ENCODE results near the gene WFDC13. TPM values are rescaled to one million over a fixed set of nuclear protein-coding genes. Genes with fewer than 3 reads are reported as not detected.

Gene WFDC13
- polyA plus RNA-seq, 3 donors, result not detected

Other genes with a start within 250 kb of the WFDC13 start
- gene WFDC2, start 232.3 kb upstream of the WFDC13 start, polyA plus RNA-seq (ENCODE audit: insufficient read length in 3 of 3), result 100 to 1,000 TPM; 141 to 180 (median 177) TPM
- gene SPINT3, start 186.4 kb upstream of the WFDC13 start, polyA plus RNA-seq (ENCODE audit: insufficient read length in 3 of 3), result not detected
- under 1 TPM in 1 of 3 donors, not detected in 2; 0.19 TPM for gene WFDC6, start 162.6 kb upstream of the WFDC13 start, polyA plus RNA-seq (ENCODE audit: insufficient read length in 3 of 3)
- gene EPPIN, start 154.6 kb upstream of the WFDC13 start, polyA plus RNA-seq (ENCODE audit: insufficient read length in 3 of 3), result under 1 TPM; 0.10 to 0.36 (median 0.32) TPM
- under 1 TPM in 1 of 3 donors, not detected in 2; 0.12 TPM for gene WFDC8, start 122.8 kb upstream of the WFDC13 start, polyA plus RNA-seq (ENCODE audit: insufficient read length in 3 of 3)
- gene WFDC10A, start 72.3 kb upstream of the WFDC13 start, polyA plus RNA-seq (ENCODE audit: insufficient read length in 3 of 3), result not detected
- not detected for gene WFDC9, start 70.8 kb upstream of the WFDC13 start, polyA plus RNA-seq (ENCODE audit: insufficient read length in 3 of 3)
- gene WFDC11, start 31.8 kb upstream of the WFDC13 start, polyA plus RNA-seq (ENCODE audit: insufficient read length in 3 of 3), result not detected
- not detected for gene WFDC10B, start 3.0 kb downstream of the WFDC13 start, polyA plus RNA-seq (ENCODE audit: insufficient read length in 3 of 3)
- not detected for gene SPINT4, start 20.3 kb downstream of the WFDC13 start, polyA plus RNA-seq (ENCODE audit: insufficient read length in 3 of 3)
- gene WFDC3, start 89.8 kb downstream of the WFDC13 start, polyA plus RNA-seq (ENCODE audit: insufficient read length in 3 of 3), result 1 to 10 TPM; 1.4 to 2.0 (median 1.9) TPM
- 10 to 100 TPM; 35.2 to 39.0 (median 35.6) TPM for gene DNTTIP1, start 89.9 kb downstream of the WFDC13 start, polyA plus RNA-seq (ENCODE audit: insufficient read length in 3 of 3)
- gene UBE2C, start 110.6 kb downstream of the WFDC13 start, polyA plus RNA-seq (ENCODE audit: insufficient read length in 3 of 3), result 10 to 100 TPM; 62.5 to 67.2 (median 66.1) TPM
- under 1 TPM in 2 of 3 donors, not detected in 1; 0.40 to 0.68 TPM for gene TNNC2, start 125.3 kb downstream of the WFDC13 start, polyA plus RNA-seq (ENCODE audit: insufficient read length in 3 of 3)
- gene SNX21, start 131.8 kb downstream of the WFDC13 start, polyA plus RNA-seq (ENCODE audit: insufficient read length in 3 of 3), result 10 to 100 TPM in 2 of 3 donors, 1 to 10 TPM in 1; 9.8 to 10.9 (median 10.3) TPM
- gene ACOT8, start 155.4 kb downstream of the WFDC13 start, polyA plus RNA-seq (ENCODE audit: insufficient read length in 3 of 3), result 10 to 100 TPM; 18.7 to 23.7 (median 20.9) TPM
- gene ZSWIM3, start 155.6 kb downstream of the WFDC13 start, polyA plus RNA-seq (ENCODE audit: insufficient read length in 3 of 3), result 1 to 10 TPM; 5.3 to 5.8 (median 5.6) TPM
- 10 to 100 TPM; 13.4 to 16.0 (median 14.8) TPM for gene ZSWIM1, start 179.2 kb downstream of the WFDC13 start, polyA plus RNA-seq (ENCODE audit: insufficient read length in 3 of 3)
- 1 to 10 TPM; 2.0 to 3.2 (median 3.0) TPM for gene SPATA25, start 185.6 kb downstream of the WFDC13 start, polyA plus RNA-seq (ENCODE audit: insufficient read length in 3 of 3)
- gene NEURL2, start 189.2 kb downstream of the WFDC13 start, polyA plus RNA-seq (ENCODE audit: insufficient read length in 3 of 3), result 1 to 10 TPM; 4.3 to 6.0 (median 5.5) TPM
- gene CTSA, start 189.3 kb downstream of the WFDC13 start, polyA plus RNA-seq (ENCODE audit: insufficient read length in 3 of 3), result 100 to 1,000 TPM; 116 to 134 (median 118) TPM
- 100 to 1,000 TPM; 129 to 133 (median 131) TPM for gene PLTP, start 210.1 kb downstream of the WFDC13 start, polyA plus RNA-seq (ENCODE audit: insufficient read length in 3 of 3)
- gene PCIF1, start 232.6 kb downstream of the WFDC13 start, polyA plus RNA-seq (ENCODE audit: insufficient read length in 3 of 3), result 10 to 100 TPM; 41.3 to 47.1 (median 45.2) TPM